ENCODE measurements around the gene TRIB2. TPM values are rescaled to one million over a fixed set of nuclear protein-coding genes. Genes with fewer than 3 reads are reported as not detected.

TRIB2 gene
- total RNA-seq, 1 donor from 2014 or later, result 14.2 TPM

DNA sequence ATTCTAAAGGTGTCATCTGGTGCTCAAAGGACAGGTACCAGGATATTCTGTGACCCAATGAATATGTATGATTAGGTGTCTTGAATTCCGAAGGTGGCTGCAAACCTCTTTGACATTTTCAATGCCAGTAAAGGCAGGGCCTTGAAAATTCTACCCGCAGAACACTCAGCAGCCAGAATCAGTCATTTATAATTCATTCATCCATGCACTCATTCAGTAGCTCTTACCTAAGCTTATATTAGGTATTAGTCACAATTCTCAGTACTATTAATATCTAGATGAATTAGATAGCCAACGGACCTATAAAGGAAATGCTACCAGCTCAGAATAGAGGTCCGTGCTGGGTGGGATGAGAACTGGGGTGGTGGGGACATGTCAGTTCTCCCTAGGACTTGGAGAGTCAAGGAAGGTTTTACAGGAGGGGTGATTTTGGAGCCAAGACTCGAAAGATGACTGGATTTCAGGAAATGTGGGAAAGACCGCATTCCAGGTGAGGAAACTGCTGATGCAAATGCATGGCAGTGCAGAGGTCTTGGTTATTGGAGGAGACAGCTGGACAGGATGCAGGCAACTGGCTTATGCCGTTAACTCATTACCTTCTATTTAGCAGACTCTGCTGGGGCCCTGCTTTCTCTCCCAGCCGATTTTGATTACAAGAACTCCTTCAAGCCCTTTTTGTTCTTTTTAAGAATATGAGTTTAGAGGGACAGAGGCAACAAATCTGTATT, 7.2 kb downstream of the TRIB2 start:
- no peak for DNase-seq (ENCODE audit: low read depth)
- no peak overlapping the region for H3K4me3 ChIP-seq (ENCODE audit: low read depth, low read length)

GRCh38 chr2:12725233-12726187, 8.8 kb downstream of the TRIB2 start:
- peak overlapping the region; percentile 16 for H3K4me3 ChIP-seq (ENCODE audit: low read depth, low read length)
- no peak for TF ChIP-seq CTCF (conservative IDR thresholded peaks at IDR 0.05; ENCODE audit: low read depth, low read length)
- no peak for DNase-seq (ENCODE audit: low read depth)

More for the DNA sequence above, 7.2 kb downstream of the TRIB2 start:
- no peak for TF ChIP-seq CTCF (conservative IDR thresholded peaks at IDR 0.05; ENCODE audit: low read depth, low read length)

DNA sequence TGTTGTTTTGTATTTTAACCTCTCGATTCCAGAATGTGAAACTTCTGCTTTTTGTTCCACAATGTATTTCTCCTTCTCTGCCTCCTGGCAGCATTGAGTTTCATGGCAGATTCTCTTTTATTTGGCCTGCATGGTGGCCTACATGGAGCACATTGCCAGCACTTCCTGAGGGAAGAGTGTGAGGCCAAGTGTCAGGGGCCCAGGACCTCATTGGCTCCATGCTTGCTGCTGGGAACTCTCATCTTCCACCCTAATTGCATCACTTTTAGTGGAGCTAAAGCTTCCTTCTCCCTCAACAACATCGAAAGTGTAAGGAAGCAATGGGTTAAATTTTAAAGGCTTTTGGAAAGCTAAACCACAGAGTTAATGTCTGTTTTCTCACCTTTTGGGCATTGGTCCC, 9.5 kb downstream of the TRIB2 start:
- no peak for DNase-seq (ENCODE audit: low read depth)
- no peak for TF ChIP-seq CTCF (conservative IDR thresholded peaks at IDR 0.05; ENCODE audit: low read depth, low read length)
- no peak overlapping the region for H3K4me3 ChIP-seq (ENCODE audit: low read depth, low read length)

DNA sequence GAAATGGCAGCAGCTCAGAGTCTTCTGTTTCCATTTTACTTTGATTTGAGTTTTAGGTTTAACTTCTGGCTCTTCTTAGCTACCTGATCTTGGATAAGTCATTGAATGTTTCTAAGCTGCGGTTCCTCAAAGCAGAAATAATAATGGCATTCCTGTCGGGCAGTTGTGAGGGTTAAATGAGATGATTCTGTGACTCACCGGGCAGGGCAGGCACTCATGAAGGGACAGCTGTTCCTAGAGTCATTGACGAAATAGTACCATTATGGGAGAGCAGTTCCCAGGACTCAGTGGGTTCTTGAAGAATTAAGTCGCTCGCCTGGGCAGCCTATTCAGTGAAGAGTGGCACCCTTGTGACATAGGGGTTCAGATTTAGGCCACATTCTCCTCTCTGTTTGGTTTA, 10.3 kb downstream of the TRIB2 start:
- TF ChIP-seq CTCF (conservative IDR thresholded peaks at IDR 0.05; ENCODE audit: low read depth, low read length), result no peak
- no peak overlapping the region for H3K4me3 ChIP-seq (ENCODE audit: low read depth, low read length)
- no peak for DNase-seq (ENCODE audit: low read depth)

DNA sequence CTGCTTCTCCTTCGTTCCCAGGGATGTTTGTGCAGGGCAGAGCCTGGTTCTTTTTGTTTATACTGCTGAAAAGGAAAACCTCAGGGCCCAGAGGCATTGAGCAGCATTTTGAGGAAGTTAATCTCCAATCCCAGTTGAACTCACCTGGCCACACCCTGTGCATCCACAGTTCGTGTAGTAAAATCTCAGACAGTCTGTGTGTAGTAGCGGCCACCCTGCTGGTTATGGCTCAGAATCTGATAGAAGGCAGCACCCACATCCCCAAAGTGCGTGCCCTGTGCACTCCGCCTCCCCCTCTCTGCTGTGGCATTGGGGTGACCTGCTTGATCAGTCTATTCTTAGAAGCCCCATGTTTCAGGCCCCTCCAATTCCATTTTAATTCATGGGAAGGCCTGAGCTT, 10.9 kb downstream of the TRIB2 start:
- DNase-seq (ENCODE audit: low read depth), result no peak
- no peak for TF ChIP-seq CTCF (conservative IDR thresholded peaks at IDR 0.05; ENCODE audit: low read depth, low read length)
- no peak overlapping the region for H3K4me3 ChIP-seq (ENCODE audit: low read depth, low read length)

DNA sequence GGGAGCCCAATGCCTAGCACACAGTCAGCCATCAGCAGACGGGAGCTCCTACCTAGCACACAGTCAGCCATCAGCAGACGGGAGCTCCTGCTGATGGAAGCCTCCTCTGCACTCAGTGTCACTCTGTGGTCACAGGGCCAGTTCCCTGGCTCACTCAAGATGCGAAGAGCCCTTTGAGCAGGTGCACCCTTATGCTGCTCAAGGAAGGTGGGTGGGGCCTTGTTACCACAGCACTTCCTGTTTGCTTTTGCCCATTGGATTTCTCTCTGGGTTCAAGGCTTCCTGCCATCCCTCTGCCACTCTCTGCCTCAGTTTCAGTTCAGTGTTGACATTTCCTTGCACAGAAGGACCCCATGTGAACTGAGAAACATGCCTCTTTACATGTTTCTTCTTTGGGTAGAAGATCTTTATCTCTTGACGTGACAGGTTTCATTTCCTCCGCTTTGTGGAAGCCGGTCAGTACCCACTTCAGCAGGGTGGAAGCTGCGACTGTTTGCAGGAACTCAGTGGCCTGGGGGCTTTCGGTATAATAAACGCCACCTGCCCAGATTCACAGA, 11.6 kb downstream of the TRIB2 start:
- H3K4me3 ChIP-seq (ENCODE audit: low read depth, low read length), result no peak overlapping the region
- no peak for TF ChIP-seq CTCF (conservative IDR thresholded peaks at IDR 0.05; ENCODE audit: low read depth, low read length)
- no peak for DNase-seq (ENCODE audit: low read depth)

Data from epithelial cell of proximal tubule (primary cell).